HG03520 (cell line): Measurements from ENCODE around the gene IL36A.
A peak's percentile ranks its signal among the peaks of the same experiment; 100 is the strongest.

Source experiments
- ATAC-seq: cut with Tn5 transposase; IDR thresholded peaks from one replicate; pipeline ENCODE4 v1.9.1; 2021; ENCODE audit warnings: mild to moderate bottlenecking, moderate library complexity; ENCODE audit not compliant: unreplicated experiment

The IL36A gene

GRCh38 chr2:113005030-113005509, at the start of gene IL36A:
Gene IL36A (plus strand): TSS chr2:113005459. CDS start chr2:113005872, 413 bp downstream.
- ATAC-seq: no peak

GRCh38 chr2:112957511-112957910, 47.7 kb upstream of the IL36A start:
- ATAC-seq: no peak

- peak; percentile 58 for ATAC-seq
Observed at GRCh38 chr2:112958428-112959108, 46.7 kb upstream of the IL36A start.

GRCh38 chr2:112959109-112959812, 46.0 kb upstream of the IL36A start:
- ATAC-seq: no peak

GRCh38 chr2:112960230-112960825, 44.9 kb upstream of the IL36A start:
- ATAC-seq: no peak

- no peak for ATAC-seq
Observed at GRCh38 chr2:112962308-112963175, 42.7 kb upstream of the IL36A start.

GRCh38 chr2:112967023-112967422, 38.2 kb upstream of the IL36A start:
- no peak for ATAC-seq

GRCh38 chr2:112972423-112973086, 32.7 kb upstream of the IL36A start:
- ATAC-seq: no peak

- ATAC-seq: no peak
Observed at GRCh38 chr2:112973156-112973555, 32.1 kb upstream of the IL36A start.

- ATAC-seq: no peak
Observed at GRCh38 chr2:112977559-112978056, 27.7 kb upstream of the IL36A start, which contains the start of gene IL36G. Gene IL36G (plus strand): TSS chr2:112978006. CDS start chr2:112978639, 633 bp downstream.

GRCh38 chr2:112979731-112980130, 25.5 kb upstream of the IL36A start:
- ATAC-seq: no peak

GRCh38 chr2:112980537-112980936, 24.7 kb upstream of the IL36A start:
- no peak for ATAC-seq

GRCh38 chr2:112985090-112985489, 20.2 kb upstream of the IL36A start:
- ATAC-seq: no peak

GRCh38 chr2:112989611-112990010, 15.6 kb upstream of the IL36A start:
- no peak for ATAC-seq

GRCh38 chr2:112993831-112994230, 11.4 kb upstream of the IL36A start:
- ATAC-seq: no peak

GRCh38 chr2:112994648-112995047, 10.6 kb upstream of the IL36A start:
- no peak for ATAC-seq

GRCh38 chr2:112995346-112995920, 9.8 kb upstream of the IL36A start:
- ATAC-seq: no peak

GRCh38 chr2:112996635-112997034, 8.6 kb upstream of the IL36A start:
- ATAC-seq: no peak

- ATAC-seq: no peak
Observed at GRCh38 chr2:112997151-112997550, 8.1 kb upstream of the IL36A start.

- ATAC-seq: no peak
Observed at GRCh38 chr2:113000436-113000835, 4.8 kb upstream of the IL36A start.
